Measurements from ENCODE around the gene PSPC1. TPM values are rescaled to one million over a fixed set of nuclear protein-coding genes. Genes with fewer than 3 reads are reported as not detected.

PSPC1 gene
- total RNA-seq, 4 donors from 2014 or later: 30.3 to 63.2 (median 38.8) TPM

DNA sequence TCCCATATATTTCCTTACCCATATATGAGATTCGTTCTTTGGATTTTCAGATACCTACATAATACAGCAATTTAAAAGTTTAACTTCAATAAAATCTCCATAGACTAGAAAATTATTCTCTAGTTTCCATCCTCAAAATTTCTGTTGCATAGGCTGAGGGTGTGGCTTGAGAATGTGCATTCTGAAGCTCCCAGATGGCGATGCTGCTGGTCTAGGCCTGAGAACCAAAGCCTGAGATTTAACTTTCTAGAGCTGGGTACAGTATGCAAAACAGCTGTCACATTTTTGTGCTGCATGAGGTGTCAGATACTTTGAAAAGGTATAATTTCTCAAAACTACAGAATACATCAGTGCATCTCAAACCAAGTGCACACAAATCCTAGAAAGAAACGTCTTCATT lies 106.6 kb downstream of the PSPC1 start:
- H3K27ac ChIP-seq: no peak overlapping the region
- no peak for TF ChIP-seq EP300 (IDR thresholded peaks at IDR 0.05)
- no peak for TF ChIP-seq POLR2A (IDR thresholded peaks at IDR 0.05)
- TF ChIP-seq, protein P1, sequence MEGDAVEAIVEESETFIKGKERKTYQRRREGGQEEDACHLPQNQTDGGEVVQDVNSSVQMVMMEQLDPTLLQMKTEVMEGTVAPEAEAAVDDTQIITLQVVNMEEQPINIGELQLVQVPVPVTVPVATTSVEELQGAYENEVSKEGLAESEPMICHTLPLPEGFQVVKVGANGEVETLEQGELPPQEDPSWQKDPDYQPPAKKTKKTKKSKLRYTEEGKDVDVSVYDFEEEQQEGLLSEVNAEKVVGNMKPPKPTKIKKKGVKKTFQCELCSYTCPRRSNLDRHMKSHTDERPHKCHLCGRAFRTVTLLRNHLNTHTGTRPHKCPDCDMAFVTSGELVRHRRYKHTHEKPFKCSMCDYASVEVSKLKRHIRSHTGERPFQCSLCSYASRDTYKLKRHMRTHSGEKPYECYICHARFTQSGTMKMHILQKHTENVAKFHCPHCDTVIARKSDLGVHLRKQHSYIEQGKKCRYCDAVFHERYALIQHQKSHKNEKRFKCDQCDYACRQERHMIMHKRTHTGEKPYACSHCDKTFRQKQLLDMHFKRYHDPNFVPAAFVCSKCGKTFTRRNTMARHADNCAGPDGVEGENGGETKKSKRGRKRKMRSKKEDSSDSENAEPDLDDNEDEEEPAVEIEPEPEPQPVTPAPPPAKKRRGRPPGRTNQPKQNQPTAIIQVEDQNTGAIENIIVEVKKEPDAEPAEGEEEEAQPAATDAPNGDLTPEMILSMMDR (IDR thresholded peaks at IDR 0.05): no peak
- no peak for TF ChIP-seq POLR2AphosphoS5 (IDR thresholded peaks at IDR 0.05)
- H3K36me3 ChIP-seq: peaks cover 55% of the 10 kb centered on the region
- H3K9me3 ChIP-seq: no peaks in the 10 kb centered on the region
- H3K4me3 ChIP-seq: no peak overlapping the region
- H3K4me1 ChIP-seq: no peaks in the 10 kb centered on the region
- DNase-seq (ENCODE audit: low spot score in 2 of 2): no peak
- no peaks in the 10 kb centered on the region for H3K27me3 ChIP-seq
- WGBS: 90% methylated on average over 3 of the region's 3 CpGs

DNA sequence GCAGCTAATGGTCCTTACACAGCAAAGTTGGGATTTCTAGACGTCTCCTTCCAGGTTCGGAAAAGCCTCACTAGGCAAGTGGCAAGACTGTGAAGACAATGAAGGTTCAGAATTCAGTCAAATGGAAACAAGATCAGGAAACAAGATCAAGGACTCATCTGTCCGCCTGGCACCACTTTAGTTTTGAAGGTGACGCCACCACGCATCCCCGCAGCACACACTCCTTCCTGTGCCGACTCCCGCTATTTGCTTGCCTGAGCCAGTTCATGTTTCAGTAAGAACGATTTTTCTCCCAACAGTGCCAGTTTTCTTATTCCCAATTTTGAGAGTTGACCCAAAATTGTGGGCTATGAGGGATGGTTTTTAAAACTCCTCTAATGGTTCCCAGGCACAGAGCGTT lies 107.8 kb downstream of the PSPC1 start:
- peaks cover 68% of the 10 kb centered on the region for H3K36me3 ChIP-seq
- no peak overlapping the region for H3K27ac ChIP-seq
- DNase-seq (ENCODE audit: low spot score in 2 of 2): no peak
- H3K27me3 ChIP-seq: no peaks in the 10 kb centered on the region
- no peaks in the 10 kb centered on the region for H3K4me1 ChIP-seq
- TF ChIP-seq POLR2A (IDR thresholded peaks at IDR 0.05): no peak
- TF ChIP-seq, protein P1 (IDR thresholded peaks at IDR 0.05): no peak
- TF ChIP-seq EP300 (IDR thresholded peaks at IDR 0.05): no peak
- no peak for TF ChIP-seq POLR2AphosphoS5 (IDR thresholded peaks at IDR 0.05)
- no peaks in the 10 kb centered on the region for H3K9me3 ChIP-seq
- WGBS: 91% methylated on average over 10 of the region's 10 CpGs
- no peak overlapping the region for H3K4me3 ChIP-seq

GRCh38 chr13:19673473-19674430 lies 109.0 kb downstream of the PSPC1 start:
- H3K4me3 ChIP-seq: no peak overlapping the region
- WGBS: 88% methylated on average over 11 of the region's 11 CpGs
- no peak overlapping the region for H3K27ac ChIP-seq
- no peaks in the 10 kb centered on the region for H3K9me3 ChIP-seq
- no peak for DNase-seq (ENCODE audit: low spot score in 2 of 2)
- no peaks in the 10 kb centered on the region for H3K4me1 ChIP-seq
- TF ChIP-seq, protein P1 (IDR thresholded peaks at IDR 0.05): no peak
- no peak for TF ChIP-seq EP300 (IDR thresholded peaks at IDR 0.05)
- TF ChIP-seq POLR2AphosphoS5 (IDR thresholded peaks at IDR 0.05): no peak
- no peak for TF ChIP-seq POLR2A (IDR thresholded peaks at IDR 0.05)
- H3K36me3 ChIP-seq: peaks cover 76% of the 10 kb centered on the region
- H3K27me3 ChIP-seq: no peaks in the 10 kb centered on the region

DNA sequence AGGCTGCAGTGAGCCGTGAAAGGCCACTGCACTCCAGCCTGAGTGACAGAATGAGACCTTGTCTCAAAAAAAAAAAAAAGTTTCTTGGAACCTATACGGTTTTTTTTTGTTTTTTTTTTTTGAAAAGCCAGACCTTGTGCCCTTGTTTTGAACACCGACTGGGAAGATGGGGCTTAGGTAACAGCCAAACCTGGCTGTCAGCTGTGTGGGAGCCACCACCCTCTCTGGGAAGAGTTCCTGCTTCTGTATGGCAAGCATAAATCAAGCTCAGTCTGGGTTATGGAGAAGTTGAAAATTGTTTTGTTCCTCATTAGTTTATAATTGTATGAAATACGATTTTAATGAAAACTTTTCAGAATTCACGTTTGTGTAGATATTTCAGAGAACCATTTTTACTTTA lies 109.8 kb downstream of the PSPC1 start:
- TF ChIP-seq POLR2A (IDR thresholded peaks at IDR 0.05) (no peak), EP300 (IDR thresholded peaks at IDR 0.05) (no peak), POLR2AphosphoS5 (IDR thresholded peaks at IDR 0.05) (no peak)
- TF ChIP-seq, protein P1 (IDR thresholded peaks at IDR 0.05): no peak
- H3K9me3 ChIP-seq: no peaks in the 10 kb centered on the region
- no peaks in the 10 kb centered on the region for H3K4me1 ChIP-seq
- no peaks in the 10 kb centered on the region for H3K27me3 ChIP-seq
- H3K36me3 ChIP-seq: peaks cover 80% of the 10 kb centered on the region
- DNase-seq (ENCODE audit: low spot score in 2 of 2): no peak
- 41% methylated on average over 5 of the region's 5 CpGs for WGBS
- no peak overlapping the region for H3K27ac ChIP-seq
- H3K4me3 ChIP-seq: no peak overlapping the region

DNA sequence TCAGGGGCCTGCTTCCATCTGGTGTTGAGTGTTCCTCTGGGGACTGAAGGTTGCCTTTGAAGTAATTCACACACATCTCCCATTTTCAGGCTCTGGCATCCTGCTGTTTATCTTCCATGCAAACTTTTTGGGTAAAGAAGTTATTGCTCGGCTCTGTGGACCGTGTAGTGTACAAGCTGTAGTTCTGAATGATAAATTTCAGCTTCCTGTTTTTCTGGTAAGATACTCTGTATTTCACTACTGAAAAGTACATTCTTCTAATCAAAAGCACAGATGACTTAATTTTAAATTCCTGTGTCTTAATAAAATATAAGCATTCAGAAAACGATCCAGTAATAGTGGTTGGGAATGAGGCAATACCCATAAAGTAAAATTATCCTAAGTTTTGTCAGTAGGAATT lies 112.6 kb downstream of the PSPC1 start:
- Histone ChIP-seq H3K4me3 (no peak overlapping the region), H3K9me3 (no peaks in the 10 kb centered on the region), H3K4me1 (no peaks in the 10 kb centered on the region), H3K27ac (no peak overlapping the region), H3K36me3 (peaks cover 100% of the 10 kb centered on the region), H3K27me3 (no peaks in the 10 kb centered on the region)
- DNase-seq (ENCODE audit: low spot score in 2 of 2): no peak
- 61% methylated on average over 3 of the region's 3 CpGs for WGBS
- no peak for TF ChIP-seq POLR2AphosphoS5 (IDR thresholded peaks at IDR 0.05)
- TF ChIP-seq, protein P1 (IDR thresholded peaks at IDR 0.05): no peak
